Stimulated activated naive CD8-positive, alpha-beta T cell treated with anti-CD3 and anti-CD28 coated beads, Interleukin-15, Interleukin-2, amounts not matched to agents 100 U/mL and 50 U/mL, for 24 hours (primary cell): ENCODE measurements around the gene ATL1.
A peak's percentile ranks its signal among the peaks of the same experiment; 100 is the strongest.
"Not testable (repeated sequence)": the region's sequence is repeated elsewhere in the genome, so short reads cannot be mapped to it uniquely, and the experiment has no call there.

Experiments
- ATAC-seq: fragments of 150-1000 bp; cut with Tn5 transposase; one replicate; pipeline ENCODE4 v1.10.0; 2021
- DNase-seq: peaks from one replicate; pipeline ENCODE4 v3.0.0; 2021

ATL1 gene

GRCh38 chr14:50603565-50603964 is 43.6 kb downstream of the ATL1 start:
- ATAC-seq (no peak), DNase-seq (no peak)

GRCh38 chr14:50605766-50606165 is 45.8 kb downstream of the ATL1 start:
- ATAC-seq = no peak
- DNase-seq = no peak

- no peak for ATAC-seq
- DNase-seq = no peak
Measured at GRCh38 chr14:50606468-50606867, 46.5 kb downstream of the ATL1 start.

GRCh38 chr14:50607181-50607580 is 47.2 kb downstream of the ATL1 start:
- ATAC-seq = peak; percentile 73
- DNase-seq = peak; percentile 40

- DNase-seq (no peak), ATAC-seq (no peak)
Measured at GRCh38 chr14:50607761-50608160, 47.8 kb downstream of the ATL1 start.

- ATAC-seq = no peak
- DNase-seq = no peak
Measured at GRCh38 chr14:50608302-50608851, 48.4 kb downstream of the ATL1 start.

- no peak for ATAC-seq
- DNase-seq = no peak
Measured at GRCh38 chr14:50610465-50610864, 50.5 kb downstream of the ATL1 start.

GRCh38 chr14:50612806-50613205 is 52.9 kb downstream of the ATL1 start:
- no peak for ATAC-seq
- DNase-seq = no peak

GRCh38 chr14:50615056-50615455 is 55.1 kb downstream of the ATL1 start:
- no peak for ATAC-seq
- no peak for DNase-seq

- ATAC-seq = no peak
Measured at GRCh38 chr14:50615552-50615951, 55.6 kb downstream of the ATL1 start.

GRCh38 chr14:50616275-50616674 is 56.3 kb downstream of the ATL1 start:
- ATAC-seq = no peak
- DNase-seq = no peak

More at GRCh38 chr14:50615552-50615951, 55.6 kb downstream of the ATL1 start:
- no peak for DNase-seq

GRCh38 chr14:50619569-50620141 is 59.7 kb downstream of the ATL1 start:
- DNase-seq = no peak

GRCh38 chr14:50620341-50620740 is 60.4 kb downstream of the ATL1 start:
- ATAC-seq (no peak), DNase-seq (no peak)

More at GRCh38 chr14:50619569-50620141, 59.7 kb downstream of the ATL1 start:
- no peak for ATAC-seq

- ATAC-seq = no peak
- DNase-seq = no peak
Measured at GRCh38 chr14:50622978-50623377, 63.0 kb downstream of the ATL1 start.

- no peak for ATAC-seq
Measured at GRCh38 chr14:50624447-50624846, 64.5 kb downstream of the ATL1 start.

GRCh38 chr14:50624947-50625346 is 65.0 kb downstream of the ATL1 start:
- not testable (repeated sequence) for ATAC-seq, DNase-seq

More at GRCh38 chr14:50624447-50624846, 64.5 kb downstream of the ATL1 start:
- DNase-seq = no peak

- no peak for ATAC-seq
- DNase-seq = no peak
Measured at GRCh38 chr14:50631408-50631821, 71.5 kb downstream of the ATL1 start.

GRCh38 chr14:50633954-50634353 is 74.0 kb downstream of the ATL1 start:
- DNase-seq = no peak
- ATAC-seq = no peak

GRCh38 chr14:50635141-50635540 is 75.2 kb downstream of the ATL1 start:
- ATAC-seq (no peak), DNase-seq (no peak)

GRCh38 chr14:50647282-50647681 is 87.3 kb downstream of the ATL1 start:
- DNase-seq (no peak), ATAC-seq (no peak)

- ATAC-seq (no peak), DNase-seq (no peak)
Measured at GRCh38 chr14:50647753-50648152, 87.8 kb downstream of the ATL1 start.

- DNase-seq (no peak), ATAC-seq (no peak)
Measured at GRCh38 chr14:50649691-50650090, 89.7 kb downstream of the ATL1 start.

GRCh38 chr14:50656776-50657175 is 96.8 kb downstream of the ATL1 start:
- DNase-seq = no peak
- no peak for ATAC-seq

GRCh38 chr14:50657753-50658152 is 97.8 kb downstream of the ATL1 start:
- ATAC-seq = no peak

More at GRCh38 chr14:50657753-50658152, 97.8 kb downstream of the ATL1 start:
- no peak for DNase-seq
